SK-N-SH treated with all-trans-retinoic acid at 6 μM for 48 hours (cell line): Measurements from ENCODE around the gene NSRP1.

Experiments used
- BACH2 ChIP-seq: fragments of 250-450 bp; sonication (Bioruptor Pico); IDR thresholded peaks from 2 replicates; pipeline ENCODE4 v1.9.0; 2021; ENCODE audit warnings: mild to moderate bottlenecking, borderline replicate concordance
- ESRRG ChIP-seq: fragments of 250-450 bp; sonication (Bioruptor Pico); IDR thresholded peaks from 2 replicates; pipeline ENCODE4 v1.6.1; 2021; ENCODE audit warnings: mild to moderate bottlenecking
- RARB ChIP-seq: fragments of 250-450 bp; sonication (Bioruptor Pico); IDR thresholded peaks from 2 replicates; pipeline ENCODE4 v1.8.0; 2021; ENCODE audit warnings: mild to moderate bottlenecking, moderate library complexity
- TCF4 ChIP-seq: fragments of 250-450 bp; sonication (Bioruptor Pico); IDR thresholded peaks from 2 replicates; pipeline ENCODE4 v1.8.0; 2021; ENCODE audit warnings: mild to moderate bottlenecking, moderate library complexity, borderline replicate concordance
- ZFP3 ChIP-seq: fragments of 250-450 bp; sonication (Bioruptor Pico); IDR thresholded peaks from 2 replicates; pipeline ENCODE4 v1.5.0; 2020; ENCODE audit warnings: mild to moderate bottlenecking, moderate library complexity
- ZFP30 ChIP-seq: fragments of 450-650 bp; formaldehyde crosslinking; IDR thresholded peaks from 2 replicates; pipeline ENCODE4 v1.5.0; 2022; ENCODE audit warnings: mild to moderate bottlenecking, moderate library complexity
- ZNF70 ChIP-seq: fragments of 450-650 bp; formaldehyde crosslinking; IDR thresholded peaks from 2 replicates; pipeline ENCODE4 v1.5.0; 2020; ENCODE audit warnings: mild to moderate bottlenecking, moderate library complexity
- TF ChIP-seq, protein P1 (sequence below): fragments of 250-450 bp; sonication (Bioruptor Pico); IDR thresholded peaks from 2 replicates; pipeline ENCODE4 v1.8.0; 2020; ENCODE audit warnings: mild to moderate bottlenecking, moderate library complexity, borderline replicate concordance

DNA sequence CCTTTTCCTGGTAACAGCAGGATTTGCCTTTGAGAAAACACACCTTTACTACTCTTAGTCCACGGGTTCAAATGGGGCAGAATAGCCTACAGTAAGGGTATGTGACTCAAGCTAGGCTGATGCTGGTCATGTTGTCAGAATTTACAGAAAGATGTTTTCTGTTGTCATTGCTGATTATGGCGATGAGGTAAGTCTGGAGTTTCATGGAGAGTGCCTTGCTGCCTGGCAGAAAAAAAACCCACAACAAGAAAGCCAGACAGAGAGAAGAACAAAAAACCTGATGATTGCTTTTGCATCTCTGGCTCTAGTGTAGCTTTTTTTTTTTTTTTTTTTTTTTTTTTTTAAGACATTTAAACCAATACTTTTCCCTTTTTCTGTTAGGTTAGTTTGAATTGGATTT lies 71.0 kb downstream of the NSRP1 start:
- TF ChIP-seq RARB (no peak), ZNF70 (CRISPR knock-in tag) (no peak), BACH2 (CRISPR knock-in tag) (no peak), TCF4 (CRISPR knock-in tag) (no peak), ZFP30 (no peak), ZFP3 (no peak), ESRRG (no peak)
- TF ChIP-seq, protein P1, sequence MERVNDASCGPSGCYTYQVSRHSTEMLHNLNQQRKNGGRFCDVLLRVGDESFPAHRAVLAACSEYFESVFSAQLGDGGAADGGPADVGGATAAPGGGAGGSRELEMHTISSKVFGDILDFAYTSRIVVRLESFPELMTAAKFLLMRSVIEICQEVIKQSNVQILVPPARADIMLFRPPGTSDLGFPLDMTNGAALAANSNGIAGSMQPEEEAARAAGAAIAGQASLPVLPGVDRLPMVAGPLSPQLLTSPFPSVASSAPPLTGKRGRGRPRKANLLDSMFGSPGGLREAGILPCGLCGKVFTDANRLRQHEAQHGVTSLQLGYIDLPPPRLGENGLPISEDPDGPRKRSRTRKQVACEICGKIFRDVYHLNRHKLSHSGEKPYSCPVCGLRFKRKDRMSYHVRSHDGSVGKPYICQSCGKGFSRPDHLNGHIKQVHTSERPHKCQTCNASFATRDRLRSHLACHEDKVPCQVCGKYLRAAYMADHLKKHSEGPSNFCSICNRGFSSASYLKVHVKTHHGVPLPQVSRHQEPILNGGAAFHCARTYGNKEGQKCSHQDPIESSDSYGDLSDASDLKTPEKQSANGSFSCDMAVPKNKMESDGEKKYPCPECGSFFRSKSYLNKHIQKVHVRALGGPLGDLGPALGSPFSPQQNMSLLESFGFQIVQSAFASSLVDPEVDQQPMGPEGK (CRISPR knock-in tag): no peak
